GM12864 (cell line): ENCODE measurements around the gene RHBDD2.
A peak's percentile ranks its signal among the peaks of the same experiment; 100 is the strongest.
"Not testable (repeated sequence)": the region's sequence is repeated elsewhere in the genome, so short reads cannot be mapped to it uniquely, and the experiment has no call there.

Source experiments
- DNase-seq: peaks from one replicate; pipeline ENCODE4 v3.0.0-alpha.2; 2011; ENCODE audit warnings: low read depth
- H3K4me3 ChIP-seq: 2 replicates; pipeline ENCODE4 v1.5.1; 2011; ENCODE audit warnings: mild to moderate bottlenecking, low read depth, low read length, control low read depth
- CTCF ChIP-seq: IDR thresholded peaks from 2 replicates; pipeline ENCODE4 v1.5.1; 2011; ENCODE audit warnings: low read depth, mild to moderate bottlenecking, moderate library complexity, low read length, control low read depth, inconsistent platforms; ENCODE audit errors: missing control alignments

RHBDD2 gene

GRCh38 chr7:75876126-75876881 lies 2.5 kb upstream of the RHBDD2 start:
- no peak for DNase-seq
- no peak for TF ChIP-seq CTCF
- no peak overlapping the region for H3K4me3 ChIP-seq

- TF ChIP-seq CTCF = no peak
- H3K4me3 ChIP-seq = peak overlapping the region; percentile 57
- peak; percentile 5 for DNase-seq
Measured at GRCh38 chr7:75878312-75878768, 494 bp upstream of the RHBDD2 start.

GRCh38 chr7:75879771-75880184 lies 944 bp downstream of the RHBDD2 start:
- no peak for DNase-seq
- peak overlapping the region; percentile 74 for H3K4me3 ChIP-seq
- TF ChIP-seq CTCF = no peak

- DNase-seq = no peak
- TF ChIP-seq CTCF = no peak
- peak overlapping the region; percentile 2; the same call in 1 of the 2 replicates for H3K4me3 ChIP-seq
Measured at GRCh38 chr7:75880242-75880641, 1.4 kb downstream of the RHBDD2 start.

- H3K4me3 ChIP-seq = no peak overlapping the region
- no peak for TF ChIP-seq CTCF
- no peak for DNase-seq
Measured at GRCh38 chr7:75881436-75882095, 2.7 kb downstream of the RHBDD2 start.

GRCh38 chr7:75883265-75883824 lies 4.5 kb downstream of the RHBDD2 start:
- not testable (repeated sequence) for H3K4me3 ChIP-seq
- peak; percentile 39 for DNase-seq

GRCh38 chr7:75884476-75884875 lies 5.6 kb downstream of the RHBDD2 start:
- no peak for DNase-seq
- no peak overlapping the region for H3K4me3 ChIP-seq
- TF ChIP-seq CTCF = no peak
